ENCODE data around the gene HS6ST1.
"Not testable (repeated sequence)": the region's sequence is repeated elsewhere in the genome, so short reads cannot be mapped to it uniquely, and the experiment has no call there.

Gene HS6ST1

DNA sequence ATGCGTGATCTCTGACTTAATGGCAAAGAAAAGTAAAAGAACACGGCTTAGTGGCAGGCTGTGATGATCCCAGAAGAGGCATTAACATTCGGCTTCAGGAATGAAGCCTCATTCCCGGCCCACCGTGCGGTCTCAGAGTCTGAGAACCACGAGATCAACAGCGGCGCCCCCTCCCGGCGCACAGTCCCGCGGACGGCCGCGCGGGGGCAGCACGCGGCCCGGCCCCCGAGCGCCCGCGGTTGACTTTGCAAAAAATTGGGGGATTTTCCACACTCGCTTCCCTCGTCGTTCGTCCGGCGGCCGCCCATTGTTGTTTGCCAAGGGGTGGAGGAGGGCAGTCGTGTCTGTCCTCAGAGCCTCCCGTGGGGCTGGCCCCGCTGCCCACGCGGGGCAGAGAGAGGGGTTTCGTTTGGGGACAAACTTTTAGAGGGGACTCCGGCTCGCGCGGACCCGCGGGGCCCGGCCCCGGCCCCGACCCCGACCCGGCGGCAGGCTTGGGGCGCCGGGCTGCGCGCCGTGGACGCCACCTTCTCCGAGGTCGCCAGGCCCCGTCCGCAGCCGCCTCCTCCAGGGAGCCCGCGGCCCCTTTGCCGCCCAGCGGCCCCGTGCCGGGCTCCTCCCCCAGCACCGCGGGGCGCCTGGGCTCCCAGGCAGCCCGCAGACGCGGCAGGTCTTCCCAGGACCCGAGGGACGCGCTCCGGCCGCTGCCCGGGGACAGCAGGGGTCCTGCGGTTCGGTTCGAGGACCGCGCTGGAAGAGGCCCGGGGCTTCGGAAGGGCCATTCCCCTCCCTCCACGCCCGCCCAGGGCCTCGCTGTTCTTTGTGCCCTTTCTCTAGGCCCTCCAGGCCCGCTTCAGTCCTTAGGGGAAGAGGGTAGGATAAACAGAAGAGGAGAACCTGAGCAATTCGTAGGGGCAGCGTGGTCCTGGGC, 3.4 kb upstream of the HS6ST1 start:
- DNase-seq (ENCODE audit: low spot score) = peak; percentile 93

GRCh38 chr2:128320906-128321771, 2.5 kb upstream of the HS6ST1 start:
- no peak for DNase-seq (ENCODE audit: low spot score)

DNA sequence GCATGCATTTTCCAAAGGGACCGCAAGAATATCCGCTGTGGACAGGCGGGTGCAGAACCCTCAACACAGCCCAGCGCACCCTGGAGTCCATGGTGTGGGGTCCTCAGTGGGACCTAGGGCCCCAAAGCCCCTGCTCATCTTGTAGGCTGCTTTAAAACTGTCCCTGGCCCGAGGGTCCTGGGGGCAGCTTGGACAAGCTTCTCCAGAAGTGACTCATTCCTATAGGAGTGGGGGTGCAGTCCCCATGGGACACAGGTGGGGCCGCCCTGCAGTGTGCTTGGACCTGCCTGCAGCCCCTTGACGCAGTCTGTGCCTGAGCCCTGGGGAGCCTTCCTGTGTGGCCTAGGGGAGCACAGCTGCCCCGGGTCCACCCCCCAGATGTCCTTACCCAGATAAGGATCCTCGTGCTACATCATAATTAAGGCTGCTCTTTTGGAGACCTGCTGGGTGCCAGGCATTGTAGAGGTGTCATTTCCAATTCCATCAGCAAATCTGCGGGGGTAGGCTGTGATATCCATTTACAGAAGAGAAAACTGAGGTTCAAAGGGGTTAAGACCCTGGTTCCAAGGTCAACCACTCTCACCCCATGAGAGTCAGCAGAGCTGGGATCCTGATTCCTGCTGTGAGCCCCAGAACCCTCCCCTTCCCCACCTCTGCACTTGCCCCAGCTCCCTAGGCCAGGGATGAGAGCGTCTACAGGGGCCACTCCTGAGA, 1.7 kb upstream of the HS6ST1 start:
- DNase-seq (ENCODE audit: low spot score) = no peak

DNA sequence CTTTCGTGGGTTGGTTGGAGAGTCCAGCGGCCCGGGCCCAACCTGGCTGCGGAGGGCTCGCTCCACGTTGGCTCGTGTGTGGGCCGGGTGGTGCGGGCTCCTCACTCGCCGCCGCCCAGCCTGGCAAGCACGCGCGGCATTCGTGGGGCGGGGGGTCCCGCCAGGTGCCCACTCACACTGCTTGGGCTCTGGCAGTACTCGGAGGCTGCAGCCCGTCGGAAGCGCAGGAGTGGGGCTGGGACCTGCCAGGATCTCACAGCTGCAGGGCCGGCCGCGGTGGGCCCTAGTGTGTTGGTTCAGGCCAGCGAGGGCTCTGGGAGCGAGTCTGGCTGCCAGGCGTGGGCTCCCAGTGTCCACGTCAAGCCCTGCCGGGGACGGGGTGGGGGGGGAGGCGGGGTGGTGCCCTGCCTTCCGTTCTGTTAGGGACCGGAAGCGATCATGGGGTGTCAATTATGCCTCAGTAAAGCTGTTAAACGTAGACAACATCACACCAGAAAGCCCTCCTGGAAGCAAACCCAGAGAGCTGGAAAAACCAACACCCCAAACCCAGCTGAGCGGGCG, 1.0 kb upstream of the HS6ST1 start:
- no peak for DNase-seq (ENCODE audit: low spot score)

GRCh38 chr2:128318245-128318644, 423 bp downstream of the HS6ST1 start:
- not testable (repeated sequence) for DNase-seq (ENCODE audit: low spot score)

GRCh38 chr2:128317899-128318225, 806 bp downstream of the HS6ST1 start:
- not testable (repeated sequence) for DNase-seq (ENCODE audit: low spot score)

GRCh38 chr2:128317181-128317898, 1.3 kb downstream of the HS6ST1 start:
- DNase-seq (ENCODE audit: low spot score) = no peak

DNA sequence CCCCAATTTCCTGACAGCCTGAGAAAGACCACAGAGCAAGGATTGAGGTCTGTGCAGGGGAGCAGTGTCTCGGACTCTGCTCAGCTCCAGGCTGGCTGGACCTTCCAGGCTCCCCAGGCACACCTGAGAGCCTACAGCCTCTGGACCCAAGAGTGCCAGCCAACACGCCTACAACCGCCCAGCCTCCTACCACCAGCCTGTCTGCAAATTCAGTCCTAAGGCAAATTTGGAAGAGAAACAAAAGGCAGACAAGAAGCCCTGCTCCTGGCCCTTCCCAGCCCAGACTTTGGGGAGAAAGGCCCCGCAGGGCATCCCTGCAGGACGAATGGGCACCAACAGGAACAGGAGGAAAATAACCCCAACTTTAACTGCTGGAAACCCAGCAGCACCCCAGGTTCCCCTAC, 1.9 kb downstream of the HS6ST1 start:
- no peak for DNase-seq (ENCODE audit: low spot score)

- DNase-seq (ENCODE audit: low spot score) = no peak
Observed at GRCh38 chr2:128315829-128316776, 2.6 kb downstream of the HS6ST1 start.

GRCh38 chr2:128315122-128315828, 3.4 kb downstream of the HS6ST1 start:
- no peak for DNase-seq (ENCODE audit: low spot score)

DNA sequence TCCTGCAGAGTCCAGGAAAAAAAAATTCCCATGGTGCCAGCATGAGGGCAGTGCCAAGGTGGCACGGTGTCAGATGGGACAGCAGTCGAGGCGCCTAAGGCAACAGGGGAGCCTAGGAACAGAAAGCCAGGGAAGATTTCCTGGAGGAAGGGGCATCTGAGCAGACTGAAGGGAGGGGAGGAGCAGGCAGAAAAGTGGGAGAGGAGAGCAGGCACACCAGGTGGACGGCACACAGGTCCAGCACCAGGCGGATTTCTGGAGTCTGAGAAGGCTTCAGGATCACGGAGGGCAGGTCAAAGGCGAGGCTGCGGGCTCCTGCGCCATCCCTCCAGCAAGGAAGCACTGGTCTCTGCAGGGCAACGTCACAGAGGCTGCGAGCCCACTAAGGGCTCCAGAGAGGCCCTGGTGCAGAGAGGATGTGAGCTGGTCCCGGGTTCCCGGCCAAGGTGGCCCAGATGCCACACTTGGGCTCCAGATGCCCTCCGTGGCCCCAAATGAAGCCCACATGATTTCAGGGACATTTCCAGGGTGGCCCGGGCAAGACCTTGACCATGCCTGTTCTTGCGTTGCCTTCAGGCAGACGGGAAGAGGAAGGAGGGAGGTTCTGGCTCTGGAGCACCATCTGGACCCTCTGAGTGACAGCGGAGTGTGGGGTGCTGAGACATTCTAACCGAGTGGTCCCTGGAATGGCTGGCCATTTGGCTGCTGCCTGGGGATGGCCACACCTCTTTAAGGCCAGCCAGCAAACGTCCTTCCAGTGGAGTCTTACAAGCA, 4.1 kb downstream of the HS6ST1 start:
- no peak for DNase-seq (ENCODE audit: low spot score)

DNA sequence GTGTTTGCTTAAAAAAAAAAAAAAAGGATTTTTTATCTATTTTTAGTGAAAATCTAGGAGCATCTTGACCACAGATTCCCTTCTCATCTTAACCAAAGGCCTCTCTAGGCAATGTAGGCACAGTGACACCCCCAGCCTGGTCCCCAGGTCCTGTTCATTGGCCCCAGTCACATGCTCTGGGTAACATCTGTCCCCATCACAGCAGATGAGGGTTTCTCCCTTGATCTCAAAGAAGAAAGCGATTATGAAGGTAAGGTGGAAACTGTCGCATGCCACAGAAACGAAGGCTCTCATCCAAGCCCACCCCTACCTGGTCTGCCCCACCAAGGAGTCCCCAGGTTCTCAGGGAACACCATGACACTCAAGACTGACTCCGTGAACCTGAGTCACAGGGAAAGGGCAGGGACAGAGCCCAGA, 4.7 kb downstream of the HS6ST1 start:
- DNase-seq (ENCODE audit: low spot score) = no peak

DNA sequence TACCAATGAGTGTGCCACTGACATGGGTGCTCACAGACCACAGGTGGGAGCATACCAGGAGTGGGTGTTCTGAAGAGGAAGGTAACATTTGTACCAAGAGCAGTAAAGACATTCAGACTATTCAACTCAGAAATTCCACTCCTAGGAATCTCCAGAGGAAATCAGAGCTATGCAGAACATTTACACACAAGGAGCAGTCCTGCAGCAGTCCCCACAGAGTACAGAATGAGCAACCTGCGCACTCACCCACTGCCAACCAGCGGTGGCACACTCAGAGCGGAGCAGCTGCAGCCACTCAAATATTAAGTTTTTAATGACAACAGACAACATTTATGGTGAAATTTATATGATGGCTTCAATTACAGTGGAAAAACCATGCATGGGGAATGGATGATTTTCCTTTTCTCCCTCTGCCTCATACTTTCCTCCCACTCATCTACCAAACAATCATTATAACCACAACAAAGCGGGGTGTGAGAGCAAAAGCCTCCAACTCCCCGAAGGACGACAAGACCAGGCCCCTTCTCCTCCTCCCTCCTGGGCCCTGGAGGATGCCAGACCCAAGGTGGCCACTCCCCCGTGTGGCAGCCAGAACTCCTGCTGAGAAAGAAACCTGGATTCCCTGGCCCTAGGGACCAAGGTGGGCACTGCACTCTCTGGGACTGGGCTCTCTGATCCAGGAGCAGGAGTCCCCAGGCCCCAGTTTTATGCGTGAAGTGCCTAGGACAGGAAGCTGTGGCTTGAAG, 5.4 kb downstream of the HS6ST1 start:
- DNase-seq (ENCODE audit: low spot score) = no peak

DNA sequence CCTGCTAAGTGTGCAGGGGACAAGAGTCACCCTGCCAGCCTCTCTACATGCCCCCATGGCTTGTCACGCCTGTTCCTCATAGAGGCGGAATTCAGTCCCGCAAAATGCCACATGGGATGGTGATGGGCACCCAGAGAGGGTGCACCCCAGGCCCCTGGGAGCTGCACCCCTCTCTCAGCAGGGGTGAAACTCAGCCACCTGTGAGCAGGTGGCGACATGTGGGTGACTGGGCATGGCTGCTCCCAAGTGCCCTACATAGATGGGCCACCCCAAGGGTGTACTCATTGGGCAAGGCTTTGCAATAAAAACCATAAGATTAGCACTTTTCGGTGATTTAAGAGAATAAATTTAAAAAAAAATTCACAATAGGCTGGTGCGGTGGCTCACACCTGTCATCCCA, 6.3 kb downstream of the HS6ST1 start:
- DNase-seq (ENCODE audit: low spot score) = no peak

GRCh38 chr2:128311755-128312341, 6.8 kb downstream of the HS6ST1 start:
- DNase-seq (ENCODE audit: low spot score) = no peak

DNA sequence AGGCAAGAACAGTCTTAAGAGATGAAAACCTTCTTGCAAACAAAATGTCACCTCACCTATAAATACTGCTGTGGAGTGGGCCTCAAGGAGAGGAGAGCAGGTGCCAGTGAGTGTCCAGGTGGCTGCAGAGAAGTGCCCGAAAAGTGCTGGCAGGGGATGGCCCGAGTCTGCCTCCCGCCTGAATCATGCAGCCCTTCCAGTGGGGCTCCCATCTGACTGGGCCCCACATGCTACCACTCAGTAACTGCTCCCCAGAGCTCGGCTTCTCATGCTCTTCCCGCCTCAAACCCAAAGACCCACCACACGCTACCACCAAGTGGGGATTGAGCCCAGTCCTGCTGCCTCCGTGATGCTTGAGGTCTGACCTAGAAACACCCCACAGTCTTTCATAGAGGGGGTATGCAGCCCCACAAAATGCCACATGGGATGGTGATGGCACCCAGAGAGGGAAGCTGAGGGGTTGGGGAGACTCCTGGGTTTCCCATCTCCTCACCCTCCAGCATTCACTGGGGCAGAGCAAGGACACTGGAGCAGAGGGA, 7.4 kb downstream of the HS6ST1 start:
- no peak for DNase-seq (ENCODE audit: low spot score)

- DNase-seq (ENCODE audit: low spot score) = no peak
Observed at GRCh38 chr2:128310761-128311160, 7.9 kb downstream of the HS6ST1 start.

Data from HuH-7.5 (cell line).